AG04449 (cell line): ENCODE results near the gene TRAM1L1.

Experiments used
- CTCF ChIA-PET: fragments of 350-600 bp; formaldehyde crosslinking; extraction: SDS; loops from one replicate; lab custom pipeline; 2021; ENCODE audit warnings: antibody characterized with exemption; lab: Yijun Ruan, JAX
- POLR2A ChIA-PET: fragments of 400-600, 350-600 bp; formaldehyde crosslinking; extraction: SDS; loops from one replicate; lab custom pipeline; 2020; ENCODE audit warnings: antibody characterized with exemption, inconsistent platforms; lab: Yijun Ruan, JAX
- DNase-seq: peaks from one replicate; pipeline ENCODE4 v3.0.0-alpha.2; 2010; ENCODE audit warnings: low read depth, low spot score
- H3K4me3 ChIP-seq: 2 replicates; pipeline ENCODE4 v1.5.1; 2011; ENCODE audit warnings: low read depth, mild to moderate bottlenecking, control low read depth, low read length
- TF ChIP-seq, protein P1 (sequence below): IDR thresholded peaks from one replicate; pipeline ENCODE4 v1.5.1; 2011; ENCODE audit warnings: mild to moderate bottlenecking, moderate library complexity, low read length, control low read depth, inconsistent platforms; ENCODE audit not compliant: insufficient read depth; ENCODE audit errors: missing control alignments

Gene TRAM1L1

GRCh38 chr4:117068120-117068519 is 17.3 kb downstream of the TRAM1L1 start:
- TF ChIP-seq, protein P1, sequence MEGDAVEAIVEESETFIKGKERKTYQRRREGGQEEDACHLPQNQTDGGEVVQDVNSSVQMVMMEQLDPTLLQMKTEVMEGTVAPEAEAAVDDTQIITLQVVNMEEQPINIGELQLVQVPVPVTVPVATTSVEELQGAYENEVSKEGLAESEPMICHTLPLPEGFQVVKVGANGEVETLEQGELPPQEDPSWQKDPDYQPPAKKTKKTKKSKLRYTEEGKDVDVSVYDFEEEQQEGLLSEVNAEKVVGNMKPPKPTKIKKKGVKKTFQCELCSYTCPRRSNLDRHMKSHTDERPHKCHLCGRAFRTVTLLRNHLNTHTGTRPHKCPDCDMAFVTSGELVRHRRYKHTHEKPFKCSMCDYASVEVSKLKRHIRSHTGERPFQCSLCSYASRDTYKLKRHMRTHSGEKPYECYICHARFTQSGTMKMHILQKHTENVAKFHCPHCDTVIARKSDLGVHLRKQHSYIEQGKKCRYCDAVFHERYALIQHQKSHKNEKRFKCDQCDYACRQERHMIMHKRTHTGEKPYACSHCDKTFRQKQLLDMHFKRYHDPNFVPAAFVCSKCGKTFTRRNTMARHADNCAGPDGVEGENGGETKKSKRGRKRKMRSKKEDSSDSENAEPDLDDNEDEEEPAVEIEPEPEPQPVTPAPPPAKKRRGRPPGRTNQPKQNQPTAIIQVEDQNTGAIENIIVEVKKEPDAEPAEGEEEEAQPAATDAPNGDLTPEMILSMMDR, result no peak
- no peak overlapping the region for H3K4me3 ChIP-seq
- POLR2A ChIA-PET, result no interaction called here
- no peak for DNase-seq
- CTCF ChIA-PET, result no interaction called here

GRCh38 chr4:117063961-117064696 is 21.2 kb downstream of the TRAM1L1 start:
- POLR2A ChIA-PET, result no interaction called here
- CTCF ChIA-PET, result interaction anchor here (1.7 kb wide), 1 partner anchor 21 kb away, joined by 3 read pairs; the partner anchor contains the start of gene TRAM1L1

GRCh38 chr4:117042962-117043361 is 42.4 kb downstream of the TRAM1L1 start:
- DNase-seq, result no peak
- ChIA-PET CTCF (no interaction called here), POLR2A (no interaction called here)
- TF ChIP-seq, protein P1, result no peak
- no peak overlapping the region for H3K4me3 ChIP-seq

More at GRCh38 chr4:117063961-117064696, 21.2 kb downstream of the TRAM1L1 start:
- H3K4me3 ChIP-seq, result no peak overlapping the region
- DNase-seq, result no peak
- TF ChIP-seq, protein P1, result no peak
